IMR-90 (cell line): ENCODE data around the gene SNRPA1. TPM values are rescaled to one million over a fixed set of nuclear protein-coding genes. Genes with fewer than 3 reads are reported as not detected.

Experiments used
- ATAC-seq: fragments of 200-7000 bp; cut with Tn5 transposase; 2 replicates; pipeline ENCODE4 v1.9.1; 2020; ENCODE audit warnings: low read depth, mild to moderate bottlenecking, moderate library complexity
- BruUV-seq: library from RNA; stranded (reverse); fragments of 400-500 nt; replicated peaks from 2 replicates; lab custom pipeline; 2021; lab: Mats Ljungman, UMichigan
- CTCF ChIA-PET: fragments of 300-600 bp; formaldehyde crosslinking; extraction: SDS; loops from one replicate; lab custom pipeline; 2021; ENCODE audit warnings: antibody characterized with exemption; lab: Yijun Ruan, JAX
- POLR2A ChIA-PET: fragments of 300-600 bp; sonication (Branson Sonifier 250); formaldehyde crosslinking; loops from one replicate; lab custom pipeline; 2022; ENCODE audit warnings: antibody characterized with exemption; ENCODE audit not compliant: unreplicated experiment; lab: Charles Lee
- DNase-seq: peaks from one replicate; pipeline ENCODE4 v3.0.0; 2013
- H2AFZ ChIP-seq: replicated peaks from 2 replicates; pipeline ENCODE3; 2013; ENCODE audit warnings: low read length, mild to moderate bottlenecking; ENCODE audit not compliant: poor library complexity
- H2AK5ac ChIP-seq: 2 replicates; pipeline ENCODE4 v1.6.1; 2013; ENCODE audit warnings: low read depth, low read length, inconsistent platforms
- H2AK9ac ChIP-seq: replicated peaks from 2 replicates; pipeline ENCODE3; 2013; ENCODE audit warnings: mild to moderate bottlenecking, low read depth, low read length, moderate library complexity; ENCODE audit not compliant: poor library complexity
- H2BK120ac ChIP-seq: 2 replicates; pipeline ENCODE4 v1.6.1; 2013; ENCODE audit warnings: low read depth, low read length, inconsistent platforms
- H2BK15ac ChIP-seq: 3 replicates; pipeline ENCODE4 v1.6.1; 2013; ENCODE audit warnings: low read depth, low read length, inconsistent platforms
- H2BK20ac ChIP-seq: 2 replicates; pipeline ENCODE4 v1.6.1; 2013; ENCODE audit warnings: low read depth, mild to moderate bottlenecking, inconsistent platforms, low read length, moderate library complexity
- H2BK5ac ChIP-seq: 2 replicates; pipeline ENCODE4 v1.6.1; 2013; ENCODE audit warnings: mild to moderate bottlenecking, low read depth, low read length, inconsistent platforms; ENCODE audit not compliant: poor library complexity, severe bottlenecking
- H3K14ac ChIP-seq: replicated peaks from 2 replicates; pipeline ENCODE4 v1.6.1; 2013; ENCODE audit warnings: low read depth, low read length, inconsistent platforms
- H3K18ac ChIP-seq: 2 replicates; pipeline ENCODE4 v1.6.1; 2013; ENCODE audit warnings: low read depth, low read length, control low read depth
- H3K23ac ChIP-seq: 2 replicates; pipeline ENCODE4 v1.6.1; 2013; ENCODE audit warnings: low read depth, low read length, inconsistent platforms
- H3K27ac ChIP-seq: 2 replicates; pipeline ENCODE4 v1.5.1; 2013; ENCODE audit warnings: mild to moderate bottlenecking, control low read depth, low read length; ENCODE audit not compliant: insufficient read depth
- H3K27me3 ChIP-seq: 2 replicates; pipeline ENCODE4 v1.6.1; 2013; ENCODE audit warnings: low read length; ENCODE audit not compliant: control insufficient read depth, insufficient read depth
- H3K36me3 ChIP-seq: 2 replicates; pipeline ENCODE4 v1.6.1; 2013; ENCODE audit warnings: low read length, mixed read lengths; ENCODE audit not compliant: control insufficient read depth, insufficient read depth
- H3K4ac ChIP-seq: 2 replicates; pipeline ENCODE4 v1.6.1; 2013; ENCODE audit warnings: low read depth, low read length, inconsistent platforms
- H3K4me1 ChIP-seq: 2 replicates; pipeline ENCODE4 v1.6.1; 2013; ENCODE audit warnings: low read length, mixed read lengths; ENCODE audit not compliant: control insufficient read depth, insufficient read depth
- H3K4me2 ChIP-seq: 2 replicates; pipeline ENCODE4 v1.6.1; 2013; ENCODE audit warnings: low read depth, mild to moderate bottlenecking, control low read depth, low read length, moderate library complexity
- H3K4me3 ChIP-seq: 2 replicates; pipeline ENCODE4 v1.5.1; 2013; ENCODE audit warnings: low read depth, mild to moderate bottlenecking, control low read depth, low read length, moderate library complexity; ENCODE audit not compliant: insufficient read depth
- H3K56ac ChIP-seq: 2 replicates; pipeline ENCODE4 v1.6.1; 2013; ENCODE audit warnings: low read length, inconsistent platforms; ENCODE audit not compliant: insufficient read depth; ENCODE audit errors: extremely low read depth
- H3K79me1 ChIP-seq, 2 experiments: 2 replicates each; pipeline ENCODE4 v1.6.1; 2013; ENCODE audit warnings: low read length in 2 of 2, inconsistent platforms in 1 of 2, low read depth in 1 of 2
- H3K9ac ChIP-seq: 2 replicates; pipeline ENCODE4 v1.6.1; 2013; ENCODE audit warnings: low read depth, low read length, control low read depth
- H3K9me1 ChIP-seq: 2 replicates; pipeline ENCODE4 v1.6.1; 2013; ENCODE audit warnings: low read length, inconsistent platforms; ENCODE audit not compliant: insufficient read depth
- H3K9me3 ChIP-seq: 2 replicates; pipeline ENCODE4 v1.6.1; 2013; ENCODE audit warnings: low read length; ENCODE audit not compliant: control insufficient read depth, insufficient read depth
- H4K20me1 ChIP-seq: 2 replicates; pipeline ENCODE4 v1.6.1; 2013; ENCODE audit warnings: low read length, inconsistent platforms; ENCODE audit not compliant: insufficient read depth
- H4K5ac ChIP-seq: 2 replicates; pipeline ENCODE4 v1.6.1; 2013; ENCODE audit warnings: mild to moderate bottlenecking, low read depth, low read length, control low read depth
- H4K8ac ChIP-seq, 2 experiments: 2 replicates each; pipeline ENCODE4 v1.6.1; 2013; ENCODE audit warnings: low read depth in 2 of 2, low read length in 2 of 2, control low read depth in 1 of 2, inconsistent platforms in 1 of 2
- H4K91ac ChIP-seq: 2 replicates; pipeline ENCODE4 v1.6.1; 2013; ENCODE audit warnings: low read depth, low read length, inconsistent platforms; ENCODE audit not compliant: insufficient read depth
- BHLHE40 ChIP-seq: fragments of 150-350 bp; IDR thresholded peaks from 2 replicates; pipeline ENCODE4 v1.6.1; 2016; ENCODE audit warnings: mild to moderate bottlenecking, low read depth, low read length
- CEBPB ChIP-seq: IDR thresholded peaks from 2 replicates; pipeline ENCODE4 v1.6.1; 2012; ENCODE audit warnings: low read depth, low read length, improper control_type of control experiment
- CHD1 ChIP-seq: IDR thresholded peaks from 2 replicates; pipeline ENCODE4 v1.6.1; 2012; ENCODE audit warnings: low read depth, low read length, improper control_type of control experiment
- FOS ChIP-seq: fragments of 150-350 bp; IDR thresholded peaks from 2 replicates; pipeline ENCODE4 v1.6.1; 2016; ENCODE audit warnings: low read depth, low read length
- MAFK ChIP-seq: IDR thresholded peaks from 2 replicates; pipeline ENCODE4 v1.6.1; 2012; ENCODE audit warnings: low read depth, low read length, improper control_type of control experiment
- MAZ ChIP-seq: IDR thresholded peaks from 2 replicates; pipeline ENCODE4 v1.6.1; 2012; ENCODE audit warnings: low read depth, mild to moderate bottlenecking, low read length, improper control_type of control experiment, moderate library complexity, borderline replicate concordance
- MXI1 ChIP-seq: IDR thresholded peaks from 2 replicates; pipeline ENCODE4 v1.6.1; 2012; ENCODE audit warnings: low read depth, mild to moderate bottlenecking, low read length, moderate library complexity, borderline replicate concordance
- NFE2L2 ChIP-seq: fragments of 150-350 bp; IDR thresholded peaks from 2 replicates; pipeline ENCODE4 v1.6.1; 2016; ENCODE audit warnings: low read depth, mild to moderate bottlenecking, low read length
- POLR2A ChIP-seq: IDR thresholded peaks from 2 replicates; pipeline ENCODE4 v1.6.1; 2012; ENCODE audit warnings: mild to moderate bottlenecking, low read depth, low read length
- RAD21 ChIP-seq: IDR thresholded peaks from 2 replicates; pipeline ENCODE4 v1.6.1; 2012; ENCODE audit warnings: low read length, improper control_type of control experiment
- RCOR1 ChIP-seq: IDR thresholded peaks from 2 replicates; pipeline ENCODE4 v1.6.1; 2012; ENCODE audit warnings: mild to moderate bottlenecking, low read length, improper control_type of control experiment; ENCODE audit not compliant: insufficient replicate concordance
- RFX5 ChIP-seq: IDR thresholded peaks from 2 replicates; pipeline ENCODE4 v1.8.0; 2012; ENCODE audit warnings: low read depth, mild to moderate bottlenecking, low read length, moderate library complexity
- SMC3 ChIP-seq: fragments of 150-350 bp; IDR thresholded peaks from 2 replicates; pipeline ENCODE4 v1.6.1; 2016; ENCODE audit warnings: low read depth, mild to moderate bottlenecking, antibody characterized with exemption, low read length, moderate library complexity
- WGBS, 2 experiments: methylation state at CpG; one replicate each; pipeline versions ENCODE4 v1.1.5 to v1.1.7; 2013; ENCODE audit warnings: missing lambda C conversion rate in 2 of 2; ENCODE audit not compliant: insufficient read length in 1 of 2; ENCODE audit errors: extremely low coverage in 2 of 2; 5-methylcytosine and 5-hydroxymethylcytosine counted together
- dilution Hi-C: fragments of 300-500 bp; cut with HindIII; formaldehyde crosslinking; loops from one replicate; pipeline ENCODE4 v1.14.3; 2018; ENCODE audit warnings: low sequenced_read_pairs; ENCODE audit not compliant: unreplicated experiment
- in situ Hi-C: fragments of 300-500 bp; cut with MboI; formaldehyde crosslinking; loops from 3 replicates; pipeline ENCODE4 v1.14.3; 2019; ENCODE audit warnings: low sequenced_read_pairs, inconsistent platforms, mixed read lengths
- intact Hi-C: fragments of 100-400 bp; cut with micrococcal nuclease; formaldehyde crosslinking; loops from 2 replicates; pipeline ENCODE4 v1.10.0; 2022
- polyA plus RNA-seq, 3 experiments: library from polyadenylated mRNA; depleted of rRNA; stranded (reverse); fragments of >200 nt; gene quantifications; 2 replicates each; pipeline ENCODE4 v1.2.3, GENCODE V29; 2012; ENCODE audit warnings: low replicate concordance in 1 of 3
- total RNA-seq: library from RNA; depleted of rRNA; stranded (reverse); fragments of >200 nt; gene quantifications from 2 replicates; pipeline ENCODE4 v1.2.3, GENCODE V29; 2012
- TF ChIP-seq, protein P1 (sequence below): fragments of 150-350 bp; IDR thresholded peaks from 2 replicates; pipeline ENCODE4 v1.6.1; 2016; ENCODE audit warnings: low read depth, mild to moderate bottlenecking, low read length, moderate library complexity, borderline replicate concordance
- TF ChIP-seq, protein P2 (sequence below): conservative IDR thresholded peaks from 2 replicates; pipeline ENCODE4 v1.5.1; 2012; ENCODE audit warnings: mild to moderate bottlenecking, low read depth, low read length, improper control_type of control experiment
- TF ChIP-seq, protein P3 (sequence below): fragments of 150-350 bp; IDR thresholded peaks from 2 replicates; pipeline ENCODE4 v1.6.1; 2017; ENCODE audit warnings: mild to moderate bottlenecking, antibody characterized with exemption, low read length, low read depth

Gene SNRPA1
- total and polyA plus RNA-seq, 2 of the 4 experiments (the other 2 are of a cell fraction): 37.1 to 79.9 TPM

DNA sequence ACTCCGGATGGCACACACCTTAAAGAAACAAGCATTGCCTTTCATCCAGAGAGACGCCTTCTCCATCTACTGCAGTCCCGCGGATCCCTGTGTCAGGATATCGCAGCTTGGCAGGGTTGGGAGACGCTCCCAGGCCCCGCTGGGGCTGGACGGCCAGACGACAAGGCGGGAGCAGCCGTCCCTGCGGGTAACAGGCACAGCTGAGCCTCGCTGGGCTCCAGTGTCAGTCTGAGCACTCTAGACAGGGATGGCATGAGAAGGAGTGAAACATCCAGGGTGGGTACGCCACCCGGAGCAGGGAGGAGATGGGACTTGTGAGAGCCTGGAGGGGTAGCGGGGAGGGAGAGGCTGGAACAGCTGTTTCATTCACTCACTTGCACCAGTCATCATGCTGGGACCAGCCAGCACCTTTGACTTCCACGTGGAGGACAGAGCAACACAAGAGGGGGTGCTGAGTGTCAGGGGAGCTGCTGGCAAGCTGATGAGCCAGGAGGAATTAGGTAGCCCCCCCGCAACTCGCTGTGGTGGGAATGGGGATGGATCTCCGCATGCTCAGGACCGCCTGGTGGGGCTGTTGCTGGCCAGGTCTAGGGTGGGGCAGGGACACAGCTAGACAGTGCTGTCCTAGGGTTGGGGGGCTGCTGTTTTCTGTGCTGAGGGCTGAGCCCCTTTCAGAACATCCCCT is 31.6 kb upstream of the SNRPA1 start:
- Histone ChIP-seq H3K4ac (no peak overlapping the region), H3K79me1 (no peaks in the 10 kb centered on the region), H2BK5ac (no peak overlapping the region), H4K20me1 (no peaks in the 10 kb centered on the region), H3K4me3 (no peak overlapping the region), H4K91ac (no peak overlapping the region), H3K27me3 (peaks cover 37% of the 10 kb centered on the region), H2AK5ac (no peak overlapping the region), H2AK9ac (no peak overlapping the region), H3K23ac (no peak overlapping the region), H3K36me3 (no peaks in the 10 kb centered on the region), H3K18ac (no peak overlapping the region), H2BK20ac (no peak overlapping the region), H3K27ac (no peak overlapping the region), H3K14ac (no peak overlapping the region), H3K9me1 (no peaks in the 10 kb centered on the region), H3K4me2 (no peak overlapping the region), H3K4me1 (no peaks in the 10 kb centered on the region), H3K9me3 (no peaks in the 10 kb centered on the region), H4K8ac (no peak overlapping the region), H2BK120ac (no peak overlapping the region), H3K56ac (no peak overlapping the region), H2BK15ac (no peak overlapping the region), H2AFZ (no peak overlapping the region), H4K5ac (no peak overlapping the region), H3K9ac (no peak overlapping the region)
- ChIA-PET POLR2A (no interaction called here), CTCF (no interaction called here)
- TF ChIP-seq FOS (no peak), RCOR1 (no peak), MXI1 (no peak), BHLHE40 (no peak), RAD21 (no peak), POLR2A (no peak), MAFK (no peak), RFX5 (no peak), NFE2L2 (no peak), CEBPB (no peak), SMC3 (no peak), MAZ (no peak), CHD1 (no peak)
- TF ChIP-seq, protein P1, sequence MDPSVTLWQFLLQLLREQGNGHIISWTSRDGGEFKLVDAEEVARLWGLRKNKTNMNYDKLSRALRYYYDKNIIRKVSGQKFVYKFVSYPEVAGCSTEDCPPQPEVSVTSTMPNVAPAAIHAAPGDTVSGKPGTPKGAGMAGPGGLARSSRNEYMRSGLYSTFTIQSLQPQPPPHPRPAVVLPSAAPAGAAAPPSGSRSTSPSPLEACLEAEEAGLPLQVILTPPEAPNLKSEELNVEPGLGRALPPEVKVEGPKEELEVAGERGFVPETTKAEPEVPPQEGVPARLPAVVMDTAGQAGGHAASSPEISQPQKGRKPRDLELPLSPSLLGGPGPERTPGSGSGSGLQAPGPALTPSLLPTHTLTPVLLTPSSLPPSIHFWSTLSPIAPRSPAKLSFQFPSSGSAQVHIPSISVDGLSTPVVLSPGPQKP: no peak
- TF ChIP-seq, protein P2, sequence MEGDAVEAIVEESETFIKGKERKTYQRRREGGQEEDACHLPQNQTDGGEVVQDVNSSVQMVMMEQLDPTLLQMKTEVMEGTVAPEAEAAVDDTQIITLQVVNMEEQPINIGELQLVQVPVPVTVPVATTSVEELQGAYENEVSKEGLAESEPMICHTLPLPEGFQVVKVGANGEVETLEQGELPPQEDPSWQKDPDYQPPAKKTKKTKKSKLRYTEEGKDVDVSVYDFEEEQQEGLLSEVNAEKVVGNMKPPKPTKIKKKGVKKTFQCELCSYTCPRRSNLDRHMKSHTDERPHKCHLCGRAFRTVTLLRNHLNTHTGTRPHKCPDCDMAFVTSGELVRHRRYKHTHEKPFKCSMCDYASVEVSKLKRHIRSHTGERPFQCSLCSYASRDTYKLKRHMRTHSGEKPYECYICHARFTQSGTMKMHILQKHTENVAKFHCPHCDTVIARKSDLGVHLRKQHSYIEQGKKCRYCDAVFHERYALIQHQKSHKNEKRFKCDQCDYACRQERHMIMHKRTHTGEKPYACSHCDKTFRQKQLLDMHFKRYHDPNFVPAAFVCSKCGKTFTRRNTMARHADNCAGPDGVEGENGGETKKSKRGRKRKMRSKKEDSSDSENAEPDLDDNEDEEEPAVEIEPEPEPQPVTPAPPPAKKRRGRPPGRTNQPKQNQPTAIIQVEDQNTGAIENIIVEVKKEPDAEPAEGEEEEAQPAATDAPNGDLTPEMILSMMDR: no peak
- TF ChIP-seq, protein P3, sequence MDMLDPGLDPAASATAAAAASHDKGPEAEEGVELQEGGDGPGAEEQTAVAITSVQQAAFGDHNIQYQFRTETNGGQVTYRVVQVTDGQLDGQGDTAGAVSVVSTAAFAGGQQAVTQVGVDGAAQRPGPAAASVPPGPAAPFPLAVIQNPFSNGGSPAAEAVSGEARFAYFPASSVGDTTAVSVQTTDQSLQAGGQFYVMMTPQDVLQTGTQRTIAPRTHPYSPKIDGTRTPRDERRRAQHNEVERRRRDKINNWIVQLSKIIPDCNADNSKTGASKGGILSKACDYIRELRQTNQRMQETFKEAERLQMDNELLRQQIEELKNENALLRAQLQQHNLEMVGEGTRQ: no peak
- ATAC-seq (no peak), DNase-seq (no peak)
- dilution Hi-C loops (no loop called here), in situ Hi-C loops (no loop called here), intact Hi-C loops (no loop called here)
- 44% methylated on average over 3 of the region's 21 CpGs; no CpG with 5 or more reads in 1 of the 2 experiments for WGBS, 2 experiments
- no TSS peak for BruUV-seq
